Measurements from ENCODE around the gene ZNF436. TPM values are rescaled to one million over a fixed set of nuclear protein-coding genes. Genes with fewer than 3 reads are reported as not detected.

Gene ZNF436
- total RNA-seq, 2 experiments from 2014 or later = 3.7 to 4.0 TPM

- Mint-ChIP-seq H3K4me1 (ENCODE audit: low read depth) (peaks cover 6% of the 10 kb centered on the region), H3K27me3 (no peaks in the 10 kb centered on the region), H3K36me3 (ENCODE audit: low read depth) (peaks cover 46% of the 10 kb centered on the region), H3K27ac (no peak overlapping the region), H3K4me3 (no peak overlapping the region), H3K9me3 (peaks cover 14% of the 10 kb centered on the region)
- intact Hi-C loops (cut with DNase I, micrococcal nuclease) = no loop called here
- Histone ChIP-seq H3K9me3 (ENCODE audit: control insufficient read depth in 1 of 2, insufficient read depth in 1 of 2, low read length in 2 of 2) (peaks cover 14 to 28% of the 10 kb centered on the region in 2 experiments), H3K4me3 (ENCODE audit: low read length) (no peak overlapping the region), H3K27me3 (ENCODE audit: control insufficient read depth in 1 of 2, insufficient read depth in 2 of 2, low read length in 2 of 2) (no peaks in the 10 kb centered on the region), H3K27ac (ENCODE audit: low read depth in 1 of 2, low read length in 2 of 2) (no peak overlapping the region), H3K36me3 (ENCODE audit: insufficient read depth, low read length) (peaks cover 5% of the 10 kb centered on the region), H3K4me1 (ENCODE audit: insufficient read depth, low read length) (no peaks in the 10 kb centered on the region)
- ATAC-seq (ENCODE audit: poor library complexity) = no peak
- POLR2A ChIA-PET = interaction anchor here (0.8 to 1.0 kb wide), 2 partner anchors 12 to 13 kb away, joined by 4 read pairs; partner anchors contain the start of genes HNRNPR and ZNF436
- CTCF ChIA-PET = interaction anchor here (1.4 kb wide), 1 partner anchor 47 kb away, joined by 6 read pairs; no protein-coding TSS in a partner anchor
- TF ChIP-seq CTCF (IDR thresholded peaks at IDR 0.05) = no peak
- DNase-seq = no peak
Observed at GRCh38 chr1:23357138-23357908, 12.3 kb downstream of the ZNF436 start.

GRCh38 chr1:23356471-23357137, 13.0 kb downstream of the ZNF436 start:
- Histone ChIP-seq H3K27ac (ENCODE audit: low read depth in 1 of 2, low read length in 2 of 2) (no peak overlapping the region), H3K27me3 (ENCODE audit: control insufficient read depth in 1 of 2, insufficient read depth in 2 of 2, low read length in 2 of 2) (no peaks in the 10 kb centered on the region), H3K4me1 (ENCODE audit: insufficient read depth, low read length) (no peaks in the 10 kb centered on the region), H3K36me3 (ENCODE audit: insufficient read depth, low read length) (no peaks in the 10 kb centered on the region), H3K4me3 (ENCODE audit: low read length) (no peak overlapping the region), H3K9me3 (ENCODE audit: control insufficient read depth in 1 of 2, insufficient read depth in 1 of 2, low read length in 2 of 2) (peaks cover 10 to 21% of the 10 kb centered on the region in 2 experiments)
- no peak overlapping the region for H3K4me3 Mint-ChIP-seq
- H3K9me3 Mint-ChIP-seq = peaks cover 12% of the 10 kb centered on the region
- no peak overlapping the region for H3K27ac Mint-ChIP-seq
- H3K27me3 Mint-ChIP-seq = no peaks in the 10 kb centered on the region
- ChIA-PET POLR2A (interaction anchor here (0.9 to 1.0 kb wide), 2 partner anchors 12 to 13 kb away, joined by 3 to 4 read pairs; partner anchors contain the start of gene ZNF436), CTCF (no interaction called here)
- peaks cover 6% of the 10 kb centered on the region for H3K4me1 Mint-ChIP-seq (ENCODE audit: low read depth)
- H3K36me3 Mint-ChIP-seq (ENCODE audit: low read depth) = peaks cover 39% of the 10 kb centered on the region
- intact Hi-C loops (cut with DNase I, micrococcal nuclease) = no loop called here
- DNase-seq (no peak), ATAC-seq (ENCODE audit: poor library complexity) (no peak)
- TF ChIP-seq CTCF (IDR thresholded peaks at IDR 0.05) = no peak

GRCh38 chr1:23354245-23354644, 15.4 kb downstream of the ZNF436 start:
- H3K36me3 Mint-ChIP-seq (ENCODE audit: low read depth) = peaks cover 16% of the 10 kb centered on the region
- H3K27ac Mint-ChIP-seq = no peak overlapping the region
- no peak overlapping the region for H3K27ac ChIP-seq (ENCODE audit: low read depth in 1 of 2, low read length in 2 of 2)
- peaks cover 4% of the 10 kb centered on the region for H3K9me3 Mint-ChIP-seq
- no peaks in the 10 kb centered on the region for H3K36me3 ChIP-seq (ENCODE audit: insufficient read depth, low read length)
- H3K27me3 ChIP-seq (ENCODE audit: control insufficient read depth in 1 of 2, insufficient read depth in 2 of 2, low read length in 2 of 2) = no peaks in the 10 kb centered on the region
- H3K4me3 ChIP-seq (ENCODE audit: low read length) = no peak overlapping the region
- no peaks in the 10 kb centered on the region for H3K27me3 Mint-ChIP-seq
- H3K4me1 ChIP-seq (ENCODE audit: insufficient read depth, low read length) = no peaks in the 10 kb centered on the region
- TF ChIP-seq CTCF (IDR thresholded peaks at IDR 0.05) = no peak
- intact Hi-C loops (cut with DNase I, micrococcal nuclease) = no loop called here
- DNase-seq (no peak), ATAC-seq (ENCODE audit: poor library complexity) (no peak)
- no peak overlapping the region for H3K4me3 Mint-ChIP-seq
- ChIA-PET POLR2A (interaction anchor here (1.0 kb wide), 1 partner anchor 10 kb away, joined by 3 read pairs; the partner anchor contains the start of gene HNRNPR), CTCF (no interaction called here)
- H3K9me3 ChIP-seq (ENCODE audit: control insufficient read depth in 1 of 2, insufficient read depth in 1 of 2, low read length in 2 of 2) = peaks cover 0 to 10% of the 10 kb centered on the region in 2 experiments
- H3K4me1 Mint-ChIP-seq (ENCODE audit: low read depth) = peaks cover 6% of the 10 kb centered on the region

All from CD4-positive, alpha-beta T cell (primary cell).